DMS79 (cell line): Measurements from ENCODE around the gene OLFML1.

Experiments
- DNase-seq: peaks from one replicate; lab custom pipeline; 2025; lab: John Stamatoyannopoulos, UW

The OLFML1 gene

GRCh38 chr11:7480113-7480512 lies 5.2 kb upstream of the OLFML1 start:
- DNase-seq, result no peak

DNA sequence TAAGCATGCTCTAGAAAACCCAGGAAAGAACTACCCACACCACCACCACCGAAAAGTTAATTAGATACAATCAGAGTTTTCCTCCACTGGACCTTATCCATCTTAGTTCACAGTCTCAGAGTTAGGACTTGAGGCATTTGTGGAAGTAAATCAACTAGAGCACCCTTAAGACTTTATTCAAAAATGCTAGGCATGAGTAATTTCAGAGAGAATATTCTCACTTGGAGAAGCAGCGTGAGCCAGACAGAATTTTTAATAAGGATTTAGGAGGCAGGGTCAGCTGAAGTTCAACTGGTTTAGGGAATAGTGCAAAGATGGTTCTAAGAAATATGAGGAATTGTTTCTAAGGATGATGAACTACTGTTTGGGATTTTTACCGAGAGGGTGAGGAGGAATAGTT lies 1.2 kb upstream of the OLFML1 start:
- no peak for DNase-seq

DNA sequence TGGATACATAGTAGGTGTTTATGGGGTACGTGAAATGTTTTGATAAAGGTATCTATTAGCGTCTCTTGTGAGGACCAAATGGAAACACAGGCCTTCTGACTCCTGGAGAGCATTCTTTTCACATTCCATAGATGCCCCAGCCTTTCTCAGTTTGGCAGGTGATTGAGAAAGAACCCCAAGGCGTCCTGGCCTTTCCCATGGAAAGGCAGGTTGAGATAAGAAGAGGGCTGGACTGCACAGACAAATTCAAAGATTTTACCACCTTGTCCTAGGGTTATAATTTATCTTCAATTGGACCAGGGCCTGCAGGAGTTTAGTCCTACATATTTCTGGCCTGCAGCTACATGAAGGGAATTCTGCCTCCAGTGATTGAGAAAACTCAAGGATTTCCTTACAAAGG lies 661 bp upstream of the OLFML1 start:
- no peak for DNase-seq

GRCh38 chr11:7486098-7486780 lies 933 bp downstream of the OLFML1 start:
- no peak for DNase-seq

DNA sequence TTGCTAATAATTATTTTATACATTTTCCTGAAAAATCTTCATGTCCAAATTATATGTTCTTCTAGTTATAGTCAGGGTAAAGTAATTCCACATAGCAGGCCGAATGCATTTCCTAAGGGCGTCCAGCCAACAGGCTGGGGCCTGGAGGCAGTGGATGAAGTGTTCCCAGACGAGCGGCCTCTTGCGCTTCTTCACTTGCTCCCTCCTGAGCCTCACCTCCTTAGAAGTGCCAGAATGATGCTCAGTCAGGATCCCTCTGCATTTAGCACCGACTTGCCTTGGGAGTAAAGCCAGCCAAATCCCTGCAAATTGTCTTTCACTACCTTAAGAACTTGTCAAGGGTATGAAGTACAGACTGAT lies 1.5 kb downstream of the OLFML1 start:
- DNase-seq, result no peak

GRCh38 chr11:7487360-7487759 lies 2.1 kb downstream of the OLFML1 start:
- no peak for DNase-seq

DNA sequence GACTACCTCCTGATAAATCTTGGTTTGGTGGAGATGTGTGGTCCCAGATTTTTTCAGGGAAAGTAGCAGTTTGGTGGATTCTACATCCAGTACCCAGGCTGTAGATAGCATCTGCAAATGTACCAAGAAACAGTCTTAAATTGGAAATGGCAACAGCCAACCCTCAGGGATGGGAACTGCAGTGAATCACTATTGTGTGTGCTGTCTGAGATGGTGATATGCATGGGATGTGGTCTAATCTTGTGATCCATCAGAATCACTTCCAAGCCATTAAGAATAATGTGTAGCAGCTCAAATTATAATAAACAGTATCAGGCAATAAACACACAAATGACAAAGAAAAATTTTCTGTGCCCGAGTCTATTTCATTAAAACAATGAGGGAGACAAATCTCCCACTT lies 3.4 kb downstream of the OLFML1 start:
- no peak for DNase-seq

DNA sequence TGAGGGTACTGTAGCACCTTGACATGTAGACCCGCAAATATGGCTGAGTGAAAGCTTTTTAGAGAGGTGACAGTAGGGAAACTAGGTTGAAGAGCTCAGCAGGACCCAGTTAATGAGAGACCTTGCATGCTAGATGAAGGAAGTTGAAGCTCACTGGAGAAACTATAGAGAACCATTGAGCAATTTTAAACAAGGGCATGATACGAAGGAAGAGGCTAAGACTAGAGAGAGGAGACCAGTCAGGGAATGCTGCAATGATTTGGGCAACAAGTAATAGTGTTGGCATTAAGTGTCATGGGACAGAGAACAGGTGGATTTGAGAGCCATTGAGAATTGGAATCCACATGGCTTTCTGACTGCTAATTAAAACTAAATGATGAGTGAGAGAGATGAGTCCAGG lies 4.1 kb downstream of the OLFML1 start:
- no peak for DNase-seq

DNA sequence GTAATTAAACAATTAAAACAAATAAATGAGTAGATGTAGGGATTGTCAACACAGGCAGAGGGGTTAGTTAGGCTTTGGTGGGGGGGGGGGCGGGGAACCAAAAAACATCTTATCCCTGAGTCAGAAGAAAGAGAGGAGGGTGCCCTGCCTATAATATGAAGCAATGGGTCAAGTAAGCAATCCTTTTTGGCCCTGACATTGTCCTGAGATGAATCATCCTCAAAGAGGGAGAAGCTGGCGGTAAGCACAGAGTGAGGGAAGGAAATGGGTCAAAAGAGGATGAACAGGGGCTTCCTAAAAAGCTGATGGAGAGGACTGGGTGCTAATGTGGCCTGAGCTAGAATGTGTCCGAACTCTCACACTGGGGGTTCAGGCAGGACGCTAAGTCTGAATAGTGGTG lies 4.7 kb downstream of the OLFML1 start:
- no peak for DNase-seq

- no peak for DNase-seq
Measured at GRCh38 chr11:7490535-7490934, 5.2 kb downstream of the OLFML1 start.

- no peak for DNase-seq
Measured at GRCh38 chr11:7492253-7492652, 6.9 kb downstream of the OLFML1 start.

- DNase-seq, result no peak
Measured at GRCh38 chr11:7493670-7494069, 8.4 kb downstream of the OLFML1 start.

- DNase-seq, result no peak
Measured at GRCh38 chr11:7494086-7494745, 8.9 kb downstream of the OLFML1 start.

- DNase-seq, result no peak
Measured at GRCh38 chr11:7495882-7496551, 10.7 kb downstream of the OLFML1 start.

DNA sequence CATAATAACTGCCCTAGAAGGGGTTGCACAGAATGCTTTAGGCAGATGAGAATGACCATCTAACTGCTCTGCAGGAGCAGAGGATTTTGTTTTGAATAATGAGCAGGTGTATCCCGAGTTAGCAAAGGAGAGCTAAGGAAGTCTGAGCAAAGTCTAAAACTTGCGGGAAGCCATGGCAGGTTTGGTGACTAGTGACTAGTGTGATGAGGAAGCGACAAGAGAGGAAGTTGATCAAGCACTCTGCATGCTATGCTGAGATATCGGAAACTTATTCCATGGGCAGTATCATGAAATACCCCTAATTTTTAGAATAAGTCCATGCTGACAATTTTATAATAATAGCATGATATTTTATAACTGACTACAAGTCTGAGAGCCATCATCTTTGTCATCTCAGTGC lies 12.9 kb downstream of the OLFML1 start:
- DNase-seq, result no peak

DNA sequence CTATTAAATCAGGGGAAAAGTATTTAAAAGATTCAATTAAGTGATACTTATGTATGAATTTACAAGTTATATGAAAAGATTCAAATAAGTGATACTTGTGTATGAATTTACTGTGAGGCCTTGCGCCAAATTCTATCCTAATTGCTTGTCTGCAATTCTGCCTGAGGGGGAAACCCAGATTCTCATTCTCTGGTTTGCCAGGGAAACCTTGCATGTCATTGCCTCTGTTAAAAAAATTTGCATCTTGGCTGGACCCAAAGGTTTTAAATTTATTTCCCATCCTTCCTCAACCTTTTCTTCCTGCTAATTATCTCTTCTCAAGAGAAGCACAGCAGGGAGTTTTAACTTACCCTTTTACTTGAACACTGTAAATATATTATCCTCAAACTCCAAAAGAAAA lies 13.8 kb downstream of the OLFML1 start:
- peak; percentile 29 for DNase-seq

DNA sequence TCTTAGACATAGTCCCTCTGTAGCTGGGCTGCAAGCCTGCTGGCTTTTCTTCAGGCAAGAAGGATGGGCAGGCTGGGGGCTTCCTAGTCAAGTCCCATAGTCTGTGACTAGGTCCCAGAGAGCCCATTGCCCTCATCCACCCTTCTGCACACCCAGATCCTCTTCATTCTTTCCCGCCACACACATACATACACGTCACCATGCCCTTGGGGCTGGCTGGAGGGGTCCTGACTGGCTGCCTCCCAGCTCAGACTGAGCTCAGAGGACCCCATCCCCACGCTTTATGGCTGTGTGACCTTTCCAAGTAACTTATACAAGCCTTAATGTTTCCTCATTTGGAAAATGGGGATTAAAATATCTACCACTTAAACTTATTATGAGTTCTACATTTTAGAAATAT lies 14.9 kb downstream of the OLFML1 start:
- DNase-seq, result no peak

DNA sequence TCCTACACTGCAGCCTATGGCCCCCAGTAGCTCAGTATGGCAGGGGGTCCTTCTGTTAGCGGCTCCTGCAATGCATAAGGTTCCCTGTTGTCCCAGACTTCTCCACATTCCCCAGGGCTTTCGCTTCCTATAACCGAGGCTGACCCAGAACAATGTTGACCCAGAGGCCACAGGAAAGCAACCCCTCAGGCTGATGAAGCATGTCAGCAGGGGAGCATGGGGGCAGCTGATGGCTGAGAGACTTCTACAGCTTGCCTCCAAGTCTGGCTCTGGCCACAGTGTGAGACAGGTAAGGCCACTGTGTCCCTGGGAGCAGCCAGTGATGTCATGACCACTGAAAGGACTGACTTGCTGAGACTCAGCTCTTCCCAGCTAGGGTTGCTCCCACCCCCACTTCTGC lies 15.9 kb downstream of the OLFML1 start:
- no peak for DNase-seq

- peak; percentile 28 for DNase-seq
Measured at GRCh38 chr11:7501894-7502293, 16.6 kb downstream of the OLFML1 start.

GRCh38 chr11:7506243-7506642 lies 20.9 kb downstream of the OLFML1 start:
- no peak for DNase-seq

DNA sequence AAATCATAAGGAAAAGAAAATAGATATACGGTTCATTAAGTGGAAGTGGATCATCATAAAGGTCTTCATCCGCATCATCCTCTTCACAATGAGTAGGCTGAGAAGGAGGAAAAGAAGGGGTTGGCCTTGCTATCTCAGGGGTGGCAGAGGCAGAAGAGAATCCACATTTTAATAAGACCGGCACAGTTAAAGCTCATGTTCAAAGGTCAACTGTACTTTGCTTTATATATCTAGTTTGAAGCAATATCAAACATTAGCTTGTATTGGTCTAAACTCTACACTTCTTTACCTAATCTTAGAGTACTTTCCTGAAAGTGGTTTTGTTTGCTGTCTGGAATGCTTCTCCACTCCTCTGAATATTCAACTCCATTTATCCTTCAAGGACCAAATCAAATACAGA lies 22.8 kb downstream of the OLFML1 start:
- no peak for DNase-seq

- no peak for DNase-seq
Measured at GRCh38 chr11:7509966-7510365, 24.7 kb downstream of the OLFML1 start.

DNA sequence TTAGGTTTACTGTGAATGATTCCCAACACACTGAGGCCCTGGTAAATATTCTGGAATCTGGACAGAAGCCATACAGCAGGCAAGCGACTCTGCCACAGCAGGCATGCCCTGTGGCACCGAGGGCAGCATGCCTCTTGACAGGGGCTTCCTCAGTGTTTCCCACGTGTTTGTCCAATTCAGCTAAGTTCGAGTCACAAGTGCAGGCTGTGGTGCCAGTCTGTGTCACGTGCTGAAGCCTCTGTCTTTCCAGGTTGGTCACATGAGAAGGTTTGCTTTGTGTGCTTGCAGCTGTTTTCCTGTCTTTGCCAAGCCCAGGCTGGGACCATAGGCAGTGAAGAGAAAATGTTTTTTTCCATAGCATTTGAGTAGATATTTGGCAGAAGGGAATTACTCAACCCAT lies 26.1 kb downstream of the OLFML1 start:
- DNase-seq, result peak; percentile 14
